HepG2 (cell line): Measurements from ENCODE around the gene HTRA3. TPM values are rescaled to one million over a fixed set of nuclear protein-coding genes. Genes with fewer than 3 reads are reported as not detected.

ENCODE experiments used
- AKNA ChIP-seq: sonication (generic); formaldehyde crosslinking; IDR thresholded peaks from 2 replicates; pipeline ENCODE4 v1.4.0; 2020; ENCODE audit warnings: missing genetic modification reagents, borderline replicate concordance
- HMG20A ChIP-seq: IDR thresholded peaks from 2 replicates; pipeline ENCODE4 v1.6.1; 2016; ENCODE audit warnings: borderline replicate concordance
- HNRNPL ChIP-seq: fragments of 200-400 bp; formaldehyde crosslinking; IDR thresholded peaks from 2 replicates; pipeline ENCODE4 v1.6.1; 2017; ENCODE audit warnings: mild to moderate bottlenecking, low read depth, low read length
- HOMEZ ChIP-seq: IDR thresholded peaks from 2 replicates; pipeline ENCODE4 v1.6.1; 2016; ENCODE audit warnings: low read depth
- PHB2 ChIP-seq: fragments of 450-650 bp; IDR thresholded peaks from 2 replicates; pipeline ENCODE4 v1.6.1; 2018; ENCODE audit not compliant: partially characterized antibody
- ZFP36 ChIP-seq: fragments of 150-350 bp; IDR thresholded peaks from 2 replicates; pipeline ENCODE4 v1.6.1; 2018; ENCODE audit warnings: borderline replicate concordance, low read length, low read depth; ENCODE audit not compliant: partially characterized antibody
- polyA plus RNA-seq, 8 experiments: library from polyadenylated mRNA; depleted of rRNA in 3 of 8; stranded (reverse) in 7 of 8; unstranded in 1 of 8; fragments of >200 nt; fragmentation: Illumina TruSeq in 4 of 8; extraction: Trizol in 4 of 8; gene quantifications; 2 replicates each; pipeline versions ENCODE4 v1.2.1 to v1.2.3, GENCODE V29; 2011 to 2016; ENCODE audit warnings: low read depth in 4 of 8, missing spikeins in 1 of 8, mixed read lengths in 1 of 8; ENCODE audit not compliant: insufficient read depth in 1 of 8
- total RNA-seq, 5 experiments: library from RNA; depleted of rRNA; stranded (reverse); fragments of >200 nt; fragmentation: Illumina TruSeq; extraction: Trizol; gene quantifications; 2 replicates each; pipeline ENCODE4 v1.2.3, GENCODE V29; 2016; ENCODE audit warnings: low read depth in 1 of 5

Gene HTRA3
- total and polyA plus RNA-seq, 2 of the 13 experiments (the other 11 are each of a cell fraction or from before 2014, with no cell fraction given): 0.17 TPM; not detected in 1

GRCh38 chr4:8333726-8334460, 64.3 kb downstream of the HTRA3 start (continued):
- TF ChIP-seq AKNA: no peak
- TF ChIP-seq HMG20A (CRISPR knock-in tag): no peak
- TF ChIP-seq PHB2: no peak
- TF ChIP-seq ZFP36: no peak
- no peak for TF ChIP-seq HNRNPL
- TF ChIP-seq HOMEZ: no peak
